HCT116 (cell line): ENCODE results near the gene QPCT. TPM values are rescaled to one million over a fixed set of nuclear protein-coding genes. Genes with fewer than 3 reads are reported as not detected.

Source experiments
- ATAC-seq: fragments of 200-7000 bp; cut with Tn5 transposase; 2 replicates; pipeline ENCODE4 v1.9.1; 2020; ENCODE audit warnings: mild to moderate bottlenecking, moderate library complexity
- BruUV-seq: library from RNA; stranded (reverse); fragments of 400-500 nt; replicated peaks from 2 replicates; lab custom pipeline; 2021; lab: Mats Ljungman, UMichigan
- CTCF ChIA-PET: fragments of 300-600 bp; sonication (Branson Sonifier 250); formaldehyde crosslinking; loops from one replicate; lab custom pipeline; 2021; ENCODE audit warnings: antibody characterized with exemption; lab: Charles Lee
- POLR2A ChIA-PET: fragments of 300-600, 350-600 bp; sonication (Branson Sonifier 250); formaldehyde crosslinking; loops from one replicate; lab custom pipeline; 2021; ENCODE audit warnings: antibody characterized with exemption; lab: Charles Lee
- RAD21 ChIA-PET, 2 experiments: fragments of 300-600 bp; sonication (Branson Sonifier 250); formaldehyde crosslinking; loops; one replicate each; lab custom pipeline; 2023; ENCODE audit warnings: low total read pairs in 2 of 2; ENCODE audit not compliant: uncharacterized antibody in 2 of 2, unreplicated experiment in 2 of 2, low non-redundant PET in 1 of 2; lab: Charles Lee
- DNase-seq: peaks from one replicate; pipeline ENCODE4 v3.0.0-alpha.2; 2010; ENCODE audit warnings: low read depth, low spot score
- H2AFZ ChIP-seq: fragments of 200-600 bp; shearing (Covaris generic), sonication (generic); 2 replicates; pipeline ENCODE4 v1.6.1; 2017; ENCODE audit warnings: low read depth, mixed run types, mixed read lengths, antibody characterized with exemption, low read length; ENCODE audit not compliant: poor library complexity, severe bottlenecking
- H3K27ac ChIP-seq: 2 replicates; pipeline ENCODE4 v1.5.1; 2012; ENCODE audit warnings: low read depth, low read length
- H3K27me3 ChIP-seq: fragments of 200-600 bp; sonication (generic); 2 replicates; pipeline ENCODE4 v1.6.1; 2016; ENCODE audit warnings: mixed run types, low read length, mixed read lengths; ENCODE audit not compliant: insufficient read depth
- H3K36me3 ChIP-seq, 2 experiments: fragments of 200-500 bp in 1 of 2; fragments of 200-600 bp in 1 of 2; sonication (Bioruptor generic) in 1 of 2; sonication (generic) in 1 of 2; 2 replicates each; pipeline versions ENCODE4 v1.5.1 to v1.6.1; 2014 to 2016; ENCODE audit warnings: low read length in 2 of 2, inconsistent platforms in 1 of 2, mixed read lengths in 1 of 2, mixed run types in 1 of 2; ENCODE audit not compliant: insufficient read depth in 2 of 2, control insufficient read depth in 1 of 2
- H3K4me1 ChIP-seq, 2 experiments: fragments of 200-600 bp in 1 of 2; sonication (generic) in 1 of 2; 2 replicates each; pipeline versions ENCODE4 v1.5.1 to v1.6.1; 2012 to 2017; ENCODE audit warnings: low read length in 2 of 2, inconsistent platforms in 1 of 2, mild to moderate bottlenecking in 1 of 2, mixed read lengths in 1 of 2, mixed run types in 1 of 2, moderate library complexity in 1 of 2; ENCODE audit not compliant: insufficient read depth in 2 of 2, control insufficient read depth in 1 of 2
- H3K4me2 ChIP-seq: fragments of 200-600 bp; sonication (generic); 2 replicates; pipeline ENCODE4 v1.6.1; 2017; ENCODE audit warnings: mixed run types, low read length, mixed read lengths
- H3K4me3 ChIP-seq, 2 experiments: fragments of 200-600 bp in 1 of 2; sonication (generic) in 1 of 2; replicated peaks in 1 of 2; 2 replicates each; pipeline ENCODE4 v1.5.1; 2011 to 2016; ENCODE audit warnings: low read length in 2 of 2, control low read depth in 1 of 2, low read depth in 1 of 2, mild to moderate bottlenecking in 1 of 2, mixed read lengths in 1 of 2, mixed run types in 1 of 2
- H3K79me2 ChIP-seq: fragments of 200-600 bp; sonication (generic); 2 replicates; pipeline ENCODE4 v1.6.1; 2017; ENCODE audit warnings: mild to moderate bottlenecking, mixed run types, low read length, moderate library complexity, mixed read lengths; ENCODE audit not compliant: insufficient read depth
- H3K9ac ChIP-seq: fragments of 200-600 bp; sonication (generic); 2 replicates; pipeline ENCODE4 v1.6.1; 2016; ENCODE audit warnings: low read length, mixed read lengths
- H3K9me2 ChIP-seq: fragments of 200-600 bp; sonication (generic), shearing (Covaris generic); 2 replicates; pipeline ENCODE4 v1.6.1; 2017; ENCODE audit warnings: mixed run types, mild to moderate bottlenecking, moderate library complexity; ENCODE audit not compliant: insufficient read depth
- H3K9me3 ChIP-seq, 2 experiments: fragments of 200-500 bp in 1 of 2; fragments of 200-600 bp in 1 of 2; sonication (Bioruptor generic) in 1 of 2; sonication (generic) in 1 of 2; 2 replicates each; pipeline ENCODE4 v1.6.1; 2014 to 2017; ENCODE audit warnings: low read length in 2 of 2, mixed read lengths in 2 of 2, inconsistent platforms in 1 of 2, low read depth in 1 of 2, mild to moderate bottlenecking in 1 of 2, mixed run types in 1 of 2, moderate library complexity in 1 of 2; ENCODE audit not compliant: control insufficient read depth in 1 of 2, insufficient read depth in 1 of 2
- H4K20me1 ChIP-seq: fragments of 200-600 bp; sonication (generic), shearing (Covaris generic); 2 replicates; pipeline ENCODE4 v1.6.1; 2017; ENCODE audit warnings: mixed run types, mild to moderate bottlenecking, moderate library complexity; ENCODE audit not compliant: insufficient read depth
- ATF3 ChIP-seq: IDR thresholded peaks from 2 replicates; pipeline ENCODE4 v1.6.1; 2012
- EZH2 ChIP-seq: fragments of 200-600 bp; sonication (generic); IDR thresholded peaks from 2 replicates; pipeline ENCODE4 v1.6.1; 2017; ENCODE audit warnings: antibody characterized with exemption, mixed run types
- FOSL1 ChIP-seq: IDR thresholded peaks from 2 replicates; pipeline ENCODE4 v1.6.1; 2012; ENCODE audit warnings: low read depth
- JUND ChIP-seq: IDR thresholded peaks from 2 replicates; pipeline ENCODE4 v1.6.1; 2012
- POLR2A ChIP-seq: IDR thresholded peaks from 2 replicates; pipeline ENCODE4 v1.7.0; 2011; ENCODE audit warnings: borderline replicate concordance; ENCODE audit not compliant: insufficient read depth, insufficient read length; ENCODE audit errors: extremely low read depth
- POLR2AphosphoS5 ChIP-seq: IDR thresholded peaks from 2 replicates; pipeline ENCODE4 v1.6.1; 2011; ENCODE audit warnings: mild to moderate bottlenecking, low read depth, low read length, moderate library complexity
- RAD21 ChIP-seq: IDR thresholded peaks from 2 replicates; pipeline ENCODE4 v1.6.1; 2012; ENCODE audit warnings: low read depth, mild to moderate bottlenecking
- SP1 ChIP-seq: IDR thresholded peaks from 2 replicates; pipeline ENCODE4 v1.6.1; 2012; ENCODE audit warnings: low read depth
- SRF ChIP-seq: IDR thresholded peaks from 2 replicates; pipeline ENCODE4 v1.6.1; 2012; ENCODE audit warnings: low read depth
- TCF7L2 ChIP-seq: IDR thresholded peaks from 2 replicates; pipeline ENCODE4 v1.7.0; 2011; ENCODE audit warnings: borderline replicate concordance, inconsistent platforms; ENCODE audit not compliant: insufficient read depth, insufficient read length; ENCODE audit errors: extremely low read depth
- YY1 ChIP-seq: IDR thresholded peaks from 2 replicates; pipeline ENCODE4 v1.6.1; 2011; ENCODE audit warnings: low read length, low read depth, moderate library complexity, mild to moderate bottlenecking; ENCODE audit not compliant: insufficient replicate concordance; ENCODE audit errors: extremely low read depth
- ZNF274 ChIP-seq: fragments of 200-500 bp; sonication (Bioruptor generic); IDR thresholded peaks from 2 replicates; pipeline ENCODE4 v1.6.1; 2014; ENCODE audit warnings: mild to moderate bottlenecking, low read depth, low read length, inconsistent platforms
- intact Hi-C: fragments of 100-400 bp; cut with micrococcal nuclease; formaldehyde crosslinking; loops from 2 replicates; pipeline ENCODE4 v1.10.0; 2022
- total RNA-seq: library from RNA; stranded (reverse); gene quantifications from one replicate; pipeline ENCODE4 v1.2.1, GENCODE V29; 2021; ENCODE audit not compliant: unreplicated experiment
- TF ChIP-seq, protein P1 (sequence below): IDR thresholded peaks from 2 replicates; pipeline ENCODE4 v1.6.1; 2011; ENCODE audit warnings: mild to moderate bottlenecking, low read length, moderate library complexity; ENCODE audit not compliant: insufficient replicate concordance; ENCODE audit errors: extremely low read depth
- TF ChIP-seq, protein P2 (sequence below): IDR thresholded peaks from 2 replicates; pipeline ENCODE4 v1.6.1; 2012; ENCODE audit warnings: low read depth

Gene QPCT
- total RNA-seq, 1 experiment from 2014 or later: not detected

GRCh38 chr2:37389395-37389794 lies 45.0 kb downstream of the QPCT start:
- no peak for DNase-seq
- Histone ChIP-seq H4K20me1 (no peaks in the 10 kb centered on the region), H3K36me3 (no peaks in the 10 kb centered on the region), H3K4me3 (no peak overlapping the region), H2AFZ (no peak overlapping the region), H3K4me2 (no peak overlapping the region), H3K9ac (no peak overlapping the region), H3K27ac (no peak overlapping the region), H3K9me2 (no peaks in the 10 kb centered on the region), H3K9me3 (no peaks in the 10 kb centered on the region), H3K4me1 (peaks cover 3 to 18% of the 10 kb centered on the region in 2 experiments; a peak in 3 of 4 replicates), H3K27me3 (no peaks in the 10 kb centered on the region), H3K79me2 (no peaks in the 10 kb centered on the region)
- intact Hi-C loops: no loop called here
- ChIA-PET POLR2A (no interaction called here), CTCF (interaction anchor here (1.5 kb wide), 1 partner anchor 488 kb away, joined by 3 read pairs; no protein-coding TSS in a partner anchor), RAD21 (interaction anchor here in 1 of 2 experiments (0.7 kb wide), 1 partner anchor 220 kb away, joined by 3 read pairs; no protein-coding TSS in a partner anchor)
- no peak for ATAC-seq
- TF ChIP-seq, protein P1, sequence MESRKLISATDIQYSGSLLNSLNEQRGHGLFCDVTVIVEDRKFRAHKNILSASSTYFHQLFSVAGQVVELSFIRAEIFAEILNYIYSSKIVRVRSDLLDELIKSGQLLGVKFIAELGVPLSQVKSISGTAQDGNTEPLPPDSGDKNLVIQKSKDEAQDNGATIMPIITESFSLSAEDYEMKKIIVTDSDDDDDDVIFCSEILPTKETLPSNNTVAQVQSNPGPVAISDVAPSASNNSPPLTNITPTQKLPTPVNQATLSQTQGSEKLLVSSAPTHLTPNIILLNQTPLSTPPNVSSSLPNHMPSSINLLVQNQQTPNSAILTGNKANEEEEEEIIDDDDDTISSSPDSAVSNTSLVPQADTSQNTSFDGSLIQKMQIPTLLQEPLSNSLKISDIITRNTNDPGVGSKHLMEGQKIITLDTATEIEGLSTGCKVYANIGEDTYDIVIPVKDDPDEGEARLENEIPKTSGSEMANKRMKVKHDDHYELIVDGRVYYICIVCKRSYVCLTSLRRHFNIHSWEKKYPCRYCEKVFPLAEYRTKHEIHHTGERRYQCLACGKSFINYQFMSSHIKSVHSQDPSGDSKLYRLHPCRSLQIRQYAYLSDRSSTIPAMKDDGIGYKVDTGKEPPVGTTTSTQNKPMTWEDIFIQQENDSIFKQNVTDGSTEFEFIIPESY: no peak
- TF ChIP-seq JUND: no peak
- TF ChIP-seq FOSL1: no peak
- TF ChIP-seq YY1: no peak
- no peak for TF ChIP-seq RAD21
- no peak for TF ChIP-seq ZNF274
- TF ChIP-seq SP1: no peak
- TF ChIP-seq SRF: no peak
- TF ChIP-seq POLR2AphosphoS5: no peak
- TF ChIP-seq ATF3: no peak
- no peak for TF ChIP-seq EZH2
- TF ChIP-seq TCF7L2: no peak
- TF ChIP-seq, protein P2, sequence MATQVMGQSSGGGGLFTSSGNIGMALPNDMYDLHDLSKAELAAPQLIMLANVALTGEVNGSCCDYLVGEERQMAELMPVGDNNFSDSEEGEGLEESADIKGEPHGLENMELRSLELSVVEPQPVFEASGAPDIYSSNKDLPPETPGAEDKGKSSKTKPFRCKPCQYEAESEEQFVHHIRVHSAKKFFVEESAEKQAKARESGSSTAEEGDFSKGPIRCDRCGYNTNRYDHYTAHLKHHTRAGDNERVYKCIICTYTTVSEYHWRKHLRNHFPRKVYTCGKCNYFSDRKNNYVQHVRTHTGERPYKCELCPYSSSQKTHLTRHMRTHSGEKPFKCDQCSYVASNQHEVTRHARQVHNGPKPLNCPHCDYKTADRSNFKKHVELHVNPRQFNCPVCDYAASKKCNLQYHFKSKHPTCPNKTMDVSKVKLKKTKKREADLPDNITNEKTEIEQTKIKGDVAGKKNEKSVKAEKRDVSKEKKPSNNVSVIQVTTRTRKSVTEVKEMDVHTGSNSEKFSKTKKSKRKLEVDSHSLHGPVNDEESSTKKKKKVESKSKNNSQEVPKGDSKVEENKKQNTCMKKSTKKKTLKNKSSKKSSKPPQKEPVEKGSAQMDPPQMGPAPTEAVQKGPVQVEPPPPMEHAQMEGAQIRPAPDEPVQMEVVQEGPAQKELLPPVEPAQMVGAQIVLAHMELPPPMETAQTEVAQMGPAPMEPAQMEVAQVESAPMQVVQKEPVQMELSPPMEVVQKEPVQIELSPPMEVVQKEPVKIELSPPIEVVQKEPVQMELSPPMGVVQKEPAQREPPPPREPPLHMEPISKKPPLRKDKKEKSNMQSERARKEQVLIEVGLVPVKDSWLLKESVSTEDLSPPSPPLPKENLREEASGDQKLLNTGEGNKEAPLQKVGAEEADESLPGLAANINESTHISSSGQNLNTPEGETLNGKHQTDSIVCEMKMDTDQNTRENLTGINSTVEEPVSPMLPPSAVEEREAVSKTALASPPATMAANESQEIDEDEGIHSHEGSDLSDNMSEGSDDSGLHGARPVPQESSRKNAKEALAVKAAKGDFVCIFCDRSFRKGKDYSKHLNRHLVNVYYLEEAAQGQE: no peak
- no peak for TF ChIP-seq POLR2A
- no TSS peak for BruUV-seq
